WI38 (cell line): Measurements from ENCODE around the gene PBX1.

ENCODE experiments used
- H3K4me3 ChIP-seq: 2 replicates; pipeline ENCODE4 v1.5.1; 2011; ENCODE audit warnings: low read depth, mild to moderate bottlenecking, control low read depth, low read length
- CTCF ChIP-seq: IDR thresholded peaks from 2 replicates; pipeline ENCODE4 v1.5.1; 2012; ENCODE audit warnings: low read depth, mild to moderate bottlenecking, control low read depth, low read length

PBX1 gene

GRCh38 chr1:164771619-164772361, 212.8 kb downstream of the PBX1 start:
- peak overlapping the region; percentile 4; the same call in 1 of the 2 replicates for H3K4me3 ChIP-seq
- no peak for TF ChIP-seq CTCF

- no peak for TF ChIP-seq CTCF
- H3K4me3 ChIP-seq = no peak overlapping the region
These were observed 213.7 kb downstream of the PBX1 start for GRCh38 chr1:164772635-164773034.

DNA sequence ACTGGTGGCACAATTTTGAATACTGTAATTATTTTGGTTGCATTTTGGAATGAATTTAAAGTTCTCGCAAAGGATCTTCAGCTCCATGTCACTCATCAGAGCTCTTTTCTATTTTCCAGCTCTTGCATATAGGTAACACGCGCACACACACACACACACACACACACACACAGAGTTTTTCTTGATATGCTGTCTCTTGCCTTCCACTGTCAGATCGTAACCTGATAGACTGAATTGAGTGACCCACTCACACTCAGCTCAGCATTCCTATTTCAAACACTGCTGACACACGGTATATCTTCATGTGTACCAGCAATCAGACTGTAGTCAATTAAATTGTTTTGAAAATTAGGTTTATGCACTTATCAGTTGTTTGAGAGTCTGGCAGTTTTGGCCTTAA, 214.1 kb downstream of the PBX1 start:
- no peak overlapping the region for H3K4me3 ChIP-seq
- TF ChIP-seq CTCF = no peak

DNA sequence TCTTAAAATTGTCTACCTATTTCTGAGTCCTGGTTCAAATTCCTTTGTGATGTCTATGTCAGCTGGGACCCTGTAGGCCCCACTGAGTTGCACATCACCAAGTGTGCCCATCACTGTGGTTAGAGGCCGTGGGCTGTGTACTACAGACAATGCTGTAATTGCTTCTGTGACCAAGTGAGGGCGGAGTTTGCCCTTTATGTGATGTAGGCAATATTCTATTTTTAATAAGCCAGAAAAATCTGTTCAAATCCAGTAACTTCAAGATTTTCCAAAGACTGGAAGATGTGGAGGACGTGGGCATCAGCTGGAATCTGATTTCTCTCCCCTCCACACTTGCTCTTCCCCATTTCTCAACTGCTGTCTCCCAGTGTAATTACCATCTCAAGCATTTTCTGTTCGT, 215.4 kb downstream of the PBX1 start:
- H3K4me3 ChIP-seq = no peak overlapping the region
- TF ChIP-seq CTCF = no peak

DNA sequence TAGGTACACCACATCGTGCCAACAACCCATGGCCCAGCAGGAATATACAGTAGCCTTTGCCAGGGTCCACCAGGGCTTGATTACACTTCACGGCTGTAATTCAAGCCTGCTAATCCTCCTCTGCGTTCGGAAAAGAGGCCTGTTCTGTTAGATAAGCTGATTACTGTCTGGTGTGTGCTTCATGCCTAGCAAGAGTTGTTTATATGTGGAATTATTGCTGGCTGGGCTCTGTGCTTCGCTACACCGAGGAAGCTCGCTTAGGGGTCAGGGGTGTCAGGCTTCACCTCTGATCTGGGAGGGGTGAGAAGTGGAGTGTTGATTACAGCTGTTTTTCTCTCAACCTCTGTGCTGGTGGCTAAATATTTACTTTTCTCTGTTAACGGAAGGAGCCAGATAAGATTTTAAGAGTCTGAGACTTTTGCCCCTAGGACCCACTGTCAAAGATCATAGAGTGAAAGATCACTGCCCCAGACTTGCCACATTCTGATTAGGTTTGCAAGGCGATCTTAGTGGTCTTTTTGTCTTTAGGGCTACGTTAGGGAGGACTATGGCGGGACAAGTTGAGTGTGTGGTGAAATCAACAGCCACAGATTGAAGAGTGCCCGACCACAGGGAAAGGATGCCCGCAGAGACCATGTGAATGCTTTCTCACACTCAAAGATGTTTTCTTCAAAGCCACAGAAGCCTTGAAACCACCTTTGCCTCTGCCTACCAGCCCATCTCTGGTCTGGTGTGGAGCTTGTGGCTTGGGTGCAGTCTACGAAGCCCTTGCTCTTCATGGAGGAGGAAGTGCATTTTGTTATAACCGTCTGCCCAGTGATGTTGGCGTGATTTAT, 216.1 kb downstream of the PBX1 start:
- no peak for TF ChIP-seq CTCF

GRCh38 chr1:164777518-164777917, 218.5 kb downstream of the PBX1 start:
- no peak for TF ChIP-seq CTCF
- H3K4me3 ChIP-seq = no peak overlapping the region

More for the DNA sequence above, 216.1 kb downstream of the PBX1 start:
- no peak overlapping the region for H3K4me3 ChIP-seq

- no peak overlapping the region for H3K4me3 ChIP-seq
- no peak for TF ChIP-seq CTCF
These were observed 220.4 kb downstream of the PBX1 start for GRCh38 chr1:164779376-164779775.
